OCI-LY1 (cell line): Measurements from ENCODE around the gene SLC6A2.

Experiments used
- H2AFZ ChIP-seq: fragments of 200-600 bp; sonication (generic), shearing (Covaris generic); 2 replicates; pipeline ENCODE4 v1.6.0; 2014; ENCODE audit warnings: antibody characterized with exemption, mild to moderate bottlenecking, low read length
- H3F3A ChIP-seq: fragments of 200-600 bp; sonication (generic), shearing (Covaris generic); 2 replicates; pipeline ENCODE4 v1.6.0; 2014; ENCODE audit warnings: mild to moderate bottlenecking, antibody characterized with exemption, low read length, moderate library complexity; ENCODE audit not compliant: insufficient read depth
- H3K27ac ChIP-seq: fragments of 200-600 bp; sonication (generic); 2 replicates; pipeline ENCODE4 v1.5.1; 2014; ENCODE audit warnings: low read length, mixed run types, mild to moderate bottlenecking, low read depth; ENCODE audit not compliant: poor library complexity, severe bottlenecking
- H3K27me3 ChIP-seq: fragments of 200-600 bp; sonication (generic); 2 replicates; pipeline ENCODE4 v1.6.0; 2014; ENCODE audit warnings: antibody characterized with exemption, mild to moderate bottlenecking, low read length, moderate library complexity; ENCODE audit not compliant: insufficient read depth
- H3K36me3 ChIP-seq: fragments of 200-600 bp; sonication (generic); 2 replicates; pipeline ENCODE4 v1.6.1; 2014; ENCODE audit warnings: mild to moderate bottlenecking, antibody characterized with exemption, low read length, moderate library complexity, mixed read lengths; ENCODE audit not compliant: insufficient read depth
- H3K4me1 ChIP-seq: fragments of 200-600 bp; sonication (generic); 2 replicates; pipeline ENCODE4 v1.5.1; 2014; ENCODE audit warnings: mild to moderate bottlenecking, low read length, moderate library complexity; ENCODE audit not compliant: insufficient read depth, severe bottlenecking
- H3K4me2 ChIP-seq: fragments of 200-600 bp; sonication (generic), shearing (Covaris generic); 2 replicates; pipeline ENCODE4 v1.6.1; 2014; ENCODE audit warnings: low read length
- H3K4me3 ChIP-seq: fragments of 200-600 bp; sonication (generic); 2 replicates; pipeline ENCODE4 v1.5.1; 2014; ENCODE audit warnings: low read length, low read depth, mild to moderate bottlenecking, mixed read lengths; ENCODE audit not compliant: poor library complexity, severe bottlenecking
- H3K79me2 ChIP-seq: fragments of 200-600 bp; shearing (Covaris generic); 2 replicates; pipeline ENCODE4 v1.6.1; 2016; ENCODE audit warnings: mixed run types, low read length, mixed read lengths; ENCODE audit not compliant: insufficient read depth
- H3K9ac ChIP-seq: fragments of 200-600 bp; sonication (generic), shearing (Covaris generic); 2 replicates; pipeline ENCODE4 v1.6.1; 2014; ENCODE audit warnings: mild to moderate bottlenecking, low read length, mixed read lengths
- H3K9me2 ChIP-seq: fragments of 200-600 bp; sonication (generic), shearing (Covaris generic); 2 replicates; pipeline ENCODE4 v1.6.1; 2014; ENCODE audit warnings: low read depth, mild to moderate bottlenecking, low read length, mixed read lengths
- H3K9me3 ChIP-seq: fragments of 200-600 bp; shearing (Covaris generic); 2 replicates; pipeline ENCODE4 v1.6.1; 2014; ENCODE audit warnings: low read length, mixed read lengths
- H4K20me1 ChIP-seq: fragments of 200-600 bp; sonication (generic), shearing (Covaris generic); 2 replicates; pipeline ENCODE4 v1.6.0; 2016; ENCODE audit warnings: mild to moderate bottlenecking, low read length; ENCODE audit not compliant: insufficient read depth
- CTCF ChIP-seq: fragments of 200-600 bp; sonication (generic), shearing (Covaris generic); IDR thresholded peaks from 2 replicates; pipeline ENCODE4 v1.5.1; 2017; ENCODE audit warnings: mild to moderate bottlenecking, antibody characterized with exemption, low read length, moderate library complexity, mixed read lengths
- EZH2 ChIP-seq: fragments of 200-600 bp; sonication (generic), shearing (Covaris generic); IDR thresholded peaks from 2 replicates; pipeline ENCODE4 v1.8.0; 2017; ENCODE audit warnings: borderline replicate concordance, mixed run types, mild to moderate bottlenecking, antibody characterized with exemption, low read length, moderate library complexity, mixed read lengths

The SLC6A2 gene

DNA sequence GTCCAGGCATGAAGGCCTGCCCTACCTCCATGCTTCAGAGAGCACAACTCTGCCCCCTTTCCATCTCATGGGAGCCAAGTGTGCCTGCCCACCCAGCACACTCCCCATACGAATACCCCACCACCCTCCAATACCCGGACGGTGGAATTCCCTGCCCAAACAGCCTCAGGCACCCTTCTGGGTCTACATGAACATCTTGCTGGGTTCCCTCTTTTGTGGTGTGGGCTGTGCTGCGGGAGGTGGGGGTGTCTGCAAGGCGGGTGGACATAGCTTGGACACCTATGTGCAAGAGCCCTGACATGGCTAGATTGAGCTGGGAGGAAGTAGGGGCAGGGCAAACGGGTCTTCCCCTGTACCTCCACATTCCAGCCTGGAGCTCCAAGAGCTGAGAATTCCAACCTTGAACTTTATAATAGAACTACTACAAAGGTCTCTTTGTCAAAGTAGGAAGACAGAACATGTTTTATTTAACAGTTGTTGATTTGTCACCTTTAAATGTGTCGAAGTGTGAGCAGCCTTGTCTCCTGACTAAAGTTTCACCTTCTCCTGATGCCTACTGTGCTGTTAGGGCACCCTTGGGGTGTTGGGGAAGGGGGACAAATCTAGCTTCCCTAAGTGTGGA lies 9.1 kb downstream of the SLC6A2 start:
- no peak overlapping the region for H3K9ac ChIP-seq
- no peak overlapping the region for H2AFZ ChIP-seq
- H3F3A ChIP-seq = no peaks in the 10 kb centered on the region
- no peaks in the 10 kb centered on the region for H3K36me3 ChIP-seq
- H3K27ac ChIP-seq = no peak overlapping the region
- no peaks in the 10 kb centered on the region for H3K9me2 ChIP-seq
- H3K79me2 ChIP-seq = no peaks in the 10 kb centered on the region
- no peaks in the 10 kb centered on the region for H3K9me3 ChIP-seq
- no peaks in the 10 kb centered on the region for H3K4me1 ChIP-seq
- H3K27me3 ChIP-seq = no peaks in the 10 kb centered on the region
- H3K4me2 ChIP-seq = no peak overlapping the region
- no peak for TF ChIP-seq EZH2
- no peak for TF ChIP-seq CTCF
- H4K20me1 ChIP-seq = no peaks in the 10 kb centered on the region
- no peak overlapping the region for H3K4me3 ChIP-seq

- H3K4me3 ChIP-seq = no peak overlapping the region
- H3K9ac ChIP-seq = no peak overlapping the region
- no peaks in the 10 kb centered on the region for H3K27me3 ChIP-seq
- no peaks in the 10 kb centered on the region for H3K9me2 ChIP-seq
- H2AFZ ChIP-seq = no peak overlapping the region
- H3K36me3 ChIP-seq = no peaks in the 10 kb centered on the region
- no peak overlapping the region for H3K4me2 ChIP-seq
- TF ChIP-seq CTCF (no peak), EZH2 (no peak)
- H3K9me3 ChIP-seq = no peaks in the 10 kb centered on the region
- H3K4me1 ChIP-seq = no peaks in the 10 kb centered on the region
- H4K20me1 ChIP-seq = no peaks in the 10 kb centered on the region
- H3K27ac ChIP-seq = no peak overlapping the region
- no peaks in the 10 kb centered on the region for H3F3A ChIP-seq
- no peaks in the 10 kb centered on the region for H3K79me2 ChIP-seq
These were observed 9.7 kb downstream of the SLC6A2 start for GRCh38 chr16:55665511-55665910.

DNA sequence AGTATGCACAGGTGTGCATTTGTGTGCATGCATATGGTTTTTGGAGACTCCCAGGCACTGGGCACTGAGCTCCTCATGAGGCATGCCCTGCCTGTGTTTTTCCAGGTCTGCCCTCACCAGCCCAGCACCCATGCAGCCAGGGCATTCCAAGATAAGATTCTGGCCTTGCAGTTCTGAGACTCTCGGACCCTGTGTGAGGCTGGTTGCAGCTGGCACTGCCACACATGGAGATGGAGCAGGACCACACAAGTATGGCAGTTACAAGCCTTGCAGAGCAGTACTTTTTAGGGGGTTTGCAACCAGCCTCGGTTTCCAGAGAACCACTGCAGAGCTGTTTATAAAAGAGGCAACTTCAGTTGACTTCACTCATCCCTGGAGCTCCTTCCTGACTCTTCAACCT lies 10.2 kb downstream of the SLC6A2 start:
- TF ChIP-seq CTCF (no peak), EZH2 (no peak)
- H3K4me1 ChIP-seq = no peaks in the 10 kb centered on the region
- H3K27ac ChIP-seq = no peak overlapping the region
- H4K20me1 ChIP-seq = no peaks in the 10 kb centered on the region
- H3K9ac ChIP-seq = no peak overlapping the region
- H3K79me2 ChIP-seq = no peaks in the 10 kb centered on the region
- no peaks in the 10 kb centered on the region for H3K9me3 ChIP-seq
- H2AFZ ChIP-seq = no peak overlapping the region
- H3F3A ChIP-seq = no peaks in the 10 kb centered on the region
- no peak overlapping the region for H3K4me3 ChIP-seq
- no peaks in the 10 kb centered on the region for H3K36me3 ChIP-seq
- no peaks in the 10 kb centered on the region for H3K27me3 ChIP-seq
- H3K9me2 ChIP-seq = no peaks in the 10 kb centered on the region
- H3K4me2 ChIP-seq = no peak overlapping the region
